Activated naive CD8-positive, alpha-beta T cell treated with anti-CD3 and anti-CD28 coated beads, Interleukin-2, amount 50 U/mL, for 24 hours (primary cell): ENCODE measurements around the gene CDH15.

Source experiments
- ATAC-seq: fragments of 150-1000 bp; cut with Tn5 transposase; one replicate; pipeline ENCODE4 v1.10.0; 2021
- DNase-seq: peaks from one replicate; pipeline ENCODE4 v3.0.0; 2021
- H3K27ac Mint-ChIP-seq: one replicate; pipeline ENCODE4 v1.8.0; 2021; ENCODE audit warnings: mild to moderate bottlenecking, mixed read lengths
- H3K27me3 Mint-ChIP-seq: one replicate; pipeline ENCODE4 v1.8.0; 2021; ENCODE audit warnings: mixed read lengths
- H3K36me3 Mint-ChIP-seq: one replicate; pipeline ENCODE4 v1.8.0; 2021; ENCODE audit warnings: low read depth, mixed read lengths
- H3K4me1 Mint-ChIP-seq: one replicate; pipeline ENCODE4 v1.8.0; 2021; ENCODE audit warnings: mixed read lengths
- H3K4me3 Mint-ChIP-seq: one replicate; pipeline ENCODE4 v1.8.0; 2021; ENCODE audit warnings: mild to moderate bottlenecking, moderate library complexity, mixed read lengths
- H3K9me3 Mint-ChIP-seq: one replicate; pipeline ENCODE4 v1.8.0; 2021; ENCODE audit warnings: mixed read lengths

Gene CDH15

GRCh38 chr16:89146211-89147005, 25.1 kb upstream of the CDH15 start:
- Mint-ChIP-seq H3K4me1 (no peaks in the 10 kb centered on the region), H3K4me3 (no peak overlapping the region), H3K27ac (no peak overlapping the region), H3K27me3 (no peaks in the 10 kb centered on the region), H3K9me3 (no peaks in the 10 kb centered on the region), H3K36me3 (peaks cover 22% of the 10 kb centered on the region)
- DNase-seq (no peak), ATAC-seq (no peak)

- H3K9me3 Mint-ChIP-seq, result no peaks in the 10 kb centered on the region
- H3K27ac Mint-ChIP-seq, result no peak overlapping the region
- peaks cover 22% of the 10 kb centered on the region for H3K36me3 Mint-ChIP-seq
- H3K4me3 Mint-ChIP-seq, result no peak overlapping the region
- DNase-seq, result no peak
- no peaks in the 10 kb centered on the region for H3K27me3 Mint-ChIP-seq
- no peak for ATAC-seq
- H3K4me1 Mint-ChIP-seq, result no peaks in the 10 kb centered on the region
Measured at GRCh38 chr16:89147085-89147817, 24.3 kb upstream of the CDH15 start.

DNA sequence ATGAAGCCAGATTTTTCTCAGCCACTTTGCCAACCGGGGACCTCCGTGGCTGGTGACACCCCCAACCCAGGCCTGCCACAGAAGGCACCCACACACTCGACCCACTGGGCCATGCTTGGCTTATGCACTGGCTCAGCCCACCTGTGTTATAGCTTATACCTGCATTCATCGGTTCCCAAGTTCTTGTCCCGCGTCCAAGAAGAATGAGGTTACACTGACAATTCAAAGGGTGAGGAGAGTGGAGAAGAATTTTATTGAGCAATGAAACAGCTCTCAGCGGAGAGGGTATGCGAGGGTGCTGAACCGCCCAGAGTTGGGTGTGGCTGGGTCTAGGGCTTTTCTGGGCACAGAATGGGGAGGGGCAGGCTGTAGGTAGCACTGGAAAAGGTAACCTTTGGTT, 22.2 kb upstream of the CDH15 start:
- H3K4me3 Mint-ChIP-seq, result no peak overlapping the region

GRCh38 chr16:89150090-89150835, 21.3 kb upstream of the CDH15 start:
- Mint-ChIP-seq H3K4me3 (no peak overlapping the region), H3K4me1 (no peaks in the 10 kb centered on the region), H3K36me3 (peaks cover 22% of the 10 kb centered on the region), H3K27ac (no peak overlapping the region), H3K9me3 (no peaks in the 10 kb centered on the region), H3K27me3 (no peaks in the 10 kb centered on the region)
- ATAC-seq (no peak), DNase-seq (no peak)

More for the DNA sequence above, 22.2 kb upstream of the CDH15 start:
- DNase-seq, result no peak
- H3K36me3 Mint-ChIP-seq, result peaks cover 22% of the 10 kb centered on the region
- no peak for ATAC-seq
- H3K4me1 Mint-ChIP-seq, result no peaks in the 10 kb centered on the region
- H3K9me3 Mint-ChIP-seq, result no peaks in the 10 kb centered on the region
- no peaks in the 10 kb centered on the region for H3K27me3 Mint-ChIP-seq
- no peak overlapping the region for H3K27ac Mint-ChIP-seq

- no peak overlapping the region for H3K27ac Mint-ChIP-seq
- no peak overlapping the region for H3K4me3 Mint-ChIP-seq
- no peaks in the 10 kb centered on the region for H3K4me1 Mint-ChIP-seq
- DNase-seq, result no peak
- ATAC-seq, result no peak
- no peaks in the 10 kb centered on the region for H3K9me3 Mint-ChIP-seq
- H3K36me3 Mint-ChIP-seq, result peaks cover 22% of the 10 kb centered on the region
- no peaks in the 10 kb centered on the region for H3K27me3 Mint-ChIP-seq
Measured at GRCh38 chr16:89150981-89151380, 20.6 kb upstream of the CDH15 start.

GRCh38 chr16:89152831-89153700, 18.5 kb upstream of the CDH15 start:
- no peaks in the 10 kb centered on the region for H3K27me3 Mint-ChIP-seq
- peaks cover 15% of the 10 kb centered on the region for H3K36me3 Mint-ChIP-seq
- ATAC-seq (no peak), DNase-seq (no peak)
- no peak overlapping the region for H3K27ac Mint-ChIP-seq
- H3K9me3 Mint-ChIP-seq, result no peaks in the 10 kb centered on the region
- no peaks in the 10 kb centered on the region for H3K4me1 Mint-ChIP-seq
- H3K4me3 Mint-ChIP-seq, result no peak overlapping the region

DNA sequence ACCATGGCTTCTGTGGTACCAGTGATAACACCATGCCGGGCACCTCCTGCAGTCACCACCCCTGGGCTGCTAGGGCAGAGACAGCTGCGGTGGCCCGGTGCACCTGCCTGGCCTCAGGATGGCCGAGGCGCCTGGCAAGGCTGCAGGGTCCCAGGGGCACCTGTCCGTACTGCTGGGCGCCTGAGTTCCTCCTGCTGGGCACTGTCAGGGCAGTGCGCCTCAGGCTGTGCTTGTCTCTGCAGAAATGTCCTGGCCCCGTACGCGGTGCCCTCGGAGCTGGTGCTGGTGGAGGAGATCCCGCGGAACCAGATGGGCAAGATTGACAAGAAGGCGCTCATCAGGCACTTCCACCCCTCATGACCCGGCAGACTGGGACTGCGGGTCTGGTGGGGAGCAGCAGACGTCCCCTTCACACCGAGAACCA, 17.7 kb upstream of the CDH15 start:
- H3K4me1 Mint-ChIP-seq, result no peaks in the 10 kb centered on the region
- DNase-seq, result no peak
- H3K36me3 Mint-ChIP-seq, result peaks cover 12% of the 10 kb centered on the region
- no peak overlapping the region for H3K4me3 Mint-ChIP-seq
- H3K9me3 Mint-ChIP-seq, result no peaks in the 10 kb centered on the region
- ATAC-seq, result no peak
- no peaks in the 10 kb centered on the region for H3K27me3 Mint-ChIP-seq
- no peak overlapping the region for H3K27ac Mint-ChIP-seq

DNA sequence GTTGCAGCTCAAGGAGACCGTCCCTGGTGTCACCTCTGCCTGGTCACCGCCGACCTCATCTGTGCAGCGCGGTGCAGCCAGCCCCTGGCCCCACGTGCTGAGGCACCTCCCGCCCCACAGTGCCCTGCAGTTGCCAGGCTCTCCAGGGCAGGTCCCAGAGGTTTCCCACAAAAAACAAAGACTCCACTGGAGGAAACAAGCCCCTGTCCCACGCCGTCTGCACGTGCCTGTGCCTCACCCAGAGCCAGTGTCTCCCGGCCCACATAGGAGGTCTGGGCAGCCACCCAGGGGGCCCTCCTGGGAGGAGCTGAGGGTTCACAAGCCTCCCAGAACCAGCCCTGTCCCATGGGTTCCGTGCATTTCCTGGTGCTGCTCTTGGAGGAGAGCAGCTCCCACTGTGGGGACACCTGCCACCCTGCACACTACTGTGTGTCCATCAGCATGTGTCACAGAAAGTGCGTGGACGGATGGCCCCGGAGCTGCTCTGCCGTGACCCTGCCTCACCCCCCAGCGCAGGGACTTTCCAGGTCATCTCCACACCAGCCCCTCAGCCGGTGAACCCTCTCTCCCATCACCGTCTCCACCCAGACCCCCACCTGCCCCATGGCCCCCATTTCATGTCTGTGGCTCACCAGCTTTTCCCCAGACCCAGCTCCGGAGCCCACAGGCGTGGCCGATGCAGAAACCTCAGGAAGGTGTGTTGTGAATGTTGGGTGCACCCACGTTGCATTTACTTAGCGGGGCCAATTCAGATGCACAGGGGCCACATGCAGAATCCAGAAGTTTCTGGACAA, 17.0 kb upstream of the CDH15 start:
- ATAC-seq (peak; percentile 11), DNase-seq (no peak)
- Mint-ChIP-seq H3K4me1 (no peaks in the 10 kb centered on the region), H3K9me3 (no peaks in the 10 kb centered on the region), H3K36me3 (peaks cover 5% of the 10 kb centered on the region), H3K27ac (no peak overlapping the region), H3K27me3 (no peaks in the 10 kb centered on the region), H3K4me3 (no peak overlapping the region)

DNA sequence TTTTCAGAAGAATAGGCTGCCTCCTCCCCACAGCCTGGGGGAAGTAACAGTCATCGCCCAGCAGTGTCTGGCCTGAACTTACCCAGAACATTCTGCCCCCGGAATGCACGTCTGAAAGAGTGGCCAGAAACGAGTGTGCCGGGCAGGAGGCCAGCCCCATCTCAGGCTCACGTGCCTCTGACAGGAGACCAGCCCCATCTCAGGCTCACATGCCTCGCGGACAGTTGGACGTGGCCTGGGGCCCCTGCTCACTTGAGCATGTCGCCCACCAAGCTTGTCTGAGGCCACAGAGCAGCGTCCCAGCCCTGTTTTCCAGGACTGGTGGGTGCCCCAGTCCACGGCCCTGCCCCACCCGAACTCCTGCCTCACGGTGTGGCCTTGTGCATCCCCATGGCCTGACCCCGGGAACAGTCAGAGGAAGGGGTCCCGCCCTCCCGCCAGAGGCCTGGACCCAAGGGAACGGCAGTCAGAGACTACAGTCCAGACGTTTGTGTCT, 16.3 kb upstream of the CDH15 start:
- DNase-seq, result no peak
- Mint-ChIP-seq H3K36me3 (no peaks in the 10 kb centered on the region), H3K27ac (no peak overlapping the region), H3K4me1 (no peaks in the 10 kb centered on the region), H3K4me3 (no peak overlapping the region), H3K9me3 (no peaks in the 10 kb centered on the region), H3K27me3 (no peaks in the 10 kb centered on the region)
- no peak for ATAC-seq

DNA sequence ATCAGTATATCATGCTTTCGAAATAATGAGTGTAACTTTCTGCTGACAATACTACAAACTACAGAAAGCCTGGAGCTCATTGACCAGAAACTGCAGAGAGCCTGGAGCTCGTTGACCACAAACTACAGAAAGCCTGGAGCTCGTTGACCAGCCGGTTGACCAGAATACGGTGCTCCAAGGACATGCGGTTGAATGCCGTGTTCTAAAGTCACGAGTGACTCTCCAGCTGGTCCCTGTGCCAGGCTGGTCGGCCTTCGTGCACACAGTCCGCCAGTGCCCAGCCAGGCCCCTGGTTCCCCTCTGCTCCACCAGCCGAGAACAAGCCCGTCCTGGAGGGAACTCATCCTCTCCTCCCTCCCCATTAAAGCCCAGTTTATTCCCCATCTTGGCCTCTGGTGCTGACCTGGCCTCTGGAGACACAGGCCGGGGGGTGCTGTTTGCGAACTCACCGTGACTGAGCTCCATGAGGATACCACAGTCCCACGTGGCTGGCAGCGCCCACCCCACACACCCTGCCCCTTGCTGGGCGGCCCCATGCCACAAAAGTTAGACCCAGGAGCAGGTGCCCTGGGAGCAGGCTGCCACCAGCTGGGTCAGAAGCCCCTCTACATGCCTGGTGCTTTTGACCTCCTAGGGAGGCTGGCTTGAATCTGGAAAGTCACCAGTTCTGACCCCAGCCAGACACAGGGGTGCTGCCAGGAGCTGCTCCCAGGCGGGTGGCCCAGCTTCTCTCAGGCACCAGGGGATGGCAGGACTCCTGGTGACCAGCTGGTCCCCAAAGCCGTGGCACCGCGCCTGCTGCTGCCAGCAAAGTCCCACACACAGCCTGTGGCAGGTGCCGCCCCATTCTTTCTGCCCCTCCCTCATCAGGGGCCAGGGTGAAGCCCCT, 15.5 kb upstream of the CDH15 start:
- ATAC-seq (peak; percentile 10), DNase-seq (no peak)
- H3K36me3 Mint-ChIP-seq, result no peaks in the 10 kb centered on the region
- no peaks in the 10 kb centered on the region for H3K4me1 Mint-ChIP-seq
- no peak overlapping the region for H3K27ac Mint-ChIP-seq
- H3K4me3 Mint-ChIP-seq, result no peak overlapping the region
- no peaks in the 10 kb centered on the region for H3K27me3 Mint-ChIP-seq
- no peaks in the 10 kb centered on the region for H3K9me3 Mint-ChIP-seq

DNA sequence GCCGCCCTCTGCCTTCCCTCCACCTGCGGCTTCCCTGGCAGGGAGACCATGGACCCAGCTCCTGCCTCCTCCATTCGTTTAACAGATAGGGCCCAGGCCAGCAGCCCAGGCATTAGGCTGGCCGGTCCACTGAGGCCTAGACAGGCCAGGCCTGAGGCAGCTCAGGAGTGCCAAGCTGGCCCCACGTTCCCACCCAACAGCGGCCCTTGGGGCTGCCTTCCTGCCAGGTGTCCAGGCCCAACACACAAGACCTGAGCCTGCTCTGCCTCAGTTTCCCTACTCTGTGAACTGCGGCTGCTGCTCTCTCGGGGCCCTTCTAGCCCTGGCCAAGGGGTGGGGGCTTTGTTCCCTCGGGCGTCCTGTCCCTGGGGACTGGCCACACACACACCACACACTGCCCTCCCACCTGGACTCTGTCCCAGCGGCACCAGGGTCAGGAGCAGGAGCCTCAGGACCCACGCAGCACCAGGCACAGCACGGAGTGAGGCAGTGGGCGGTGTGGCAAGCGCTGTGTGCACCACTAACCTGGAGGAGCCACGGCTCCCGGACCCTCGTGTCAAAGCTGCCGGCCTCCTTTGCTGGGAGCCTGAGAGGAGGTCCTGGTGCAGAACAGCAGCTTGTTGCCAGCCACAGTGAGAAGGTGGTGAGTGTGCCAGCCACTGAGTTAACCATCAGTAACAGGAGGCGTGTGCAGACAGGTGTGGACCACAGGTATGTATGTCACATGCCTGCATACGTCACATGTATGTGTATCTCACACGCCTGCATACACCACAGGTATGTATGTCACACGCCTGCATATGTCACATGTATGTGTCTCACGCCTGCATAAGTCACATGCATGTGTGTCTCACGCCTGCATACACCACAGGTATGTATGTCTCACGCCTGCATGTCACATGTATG, 14.6 kb upstream of the CDH15 start:
- no peak for ATAC-seq
- H3K9me3 Mint-ChIP-seq, result no peaks in the 10 kb centered on the region
- H3K27me3 Mint-ChIP-seq, result no peaks in the 10 kb centered on the region
- H3K36me3 Mint-ChIP-seq, result no peaks in the 10 kb centered on the region
- no peaks in the 10 kb centered on the region for H3K4me1 Mint-ChIP-seq
- H3K4me3 Mint-ChIP-seq, result no peak overlapping the region
- H3K27ac Mint-ChIP-seq, result no peak overlapping the region
- DNase-seq, result no peak

DNA sequence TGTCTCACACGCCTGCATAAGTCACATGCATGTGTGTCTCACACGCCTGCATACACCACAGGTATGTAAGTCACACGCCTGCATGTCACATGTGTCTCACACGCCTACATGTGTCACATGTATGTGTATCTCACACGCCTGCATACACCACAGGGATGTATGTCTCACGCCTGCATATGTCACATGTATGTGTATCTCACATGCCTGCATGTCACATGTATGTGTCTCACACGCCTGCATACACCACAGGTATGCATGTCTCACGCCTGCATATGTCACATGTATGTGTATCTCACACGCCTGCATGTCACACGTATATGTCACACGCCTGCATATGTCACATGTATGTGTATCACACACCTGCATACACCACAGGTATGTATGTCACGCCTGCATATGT, 13.8 kb upstream of the CDH15 start:
- DNase-seq (no peak), ATAC-seq (no peak)
- no peaks in the 10 kb centered on the region for H3K36me3 Mint-ChIP-seq
- no peak overlapping the region for H3K27ac Mint-ChIP-seq
- H3K4me1 Mint-ChIP-seq, result no peaks in the 10 kb centered on the region
- no peak overlapping the region for H3K4me3 Mint-ChIP-seq
- H3K27me3 Mint-ChIP-seq, result no peaks in the 10 kb centered on the region
- no peaks in the 10 kb centered on the region for H3K9me3 Mint-ChIP-seq
